Measurements from ENCODE around the gene RNF26. TPM values are rescaled to one million over a fixed set of nuclear protein-coding genes. Genes with fewer than 3 reads are reported as not detected.

RNF26 gene
- polyA plus RNA-seq, 2 donors = 7.4 to 16.2 TPM

DNA sequence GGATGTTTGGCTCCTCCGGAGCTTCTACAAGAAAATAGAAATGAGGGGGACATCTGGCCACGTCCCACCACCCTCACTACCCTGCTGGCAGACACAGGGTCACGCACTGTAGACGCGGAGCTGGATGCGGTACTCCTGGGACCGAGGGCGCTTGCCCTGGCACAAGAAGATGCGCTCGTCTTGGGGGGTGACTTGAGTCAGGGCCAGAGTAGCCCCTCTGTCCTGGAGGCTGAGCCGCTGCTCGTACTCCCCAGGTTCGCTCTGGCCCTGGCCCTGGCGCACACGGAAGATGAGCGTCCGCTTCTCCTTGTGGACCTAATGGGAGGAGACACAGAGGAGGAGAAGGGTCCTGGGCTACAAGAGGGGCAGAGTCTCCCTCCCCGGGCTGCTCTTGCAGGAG is 19.6 kb upstream of the RNF26 start:
- peaks cover 9 to 27% of the 10 kb centered on the region in 2 donors for H3K4me1 ChIP-seq (ENCODE audit: control insufficient read depth in 2 of 2, insufficient read depth in 2 of 2, low read length in 1 of 2)
- no peaks in the 10 kb centered on the region for H3K9me3 ChIP-seq (ENCODE audit: control insufficient read depth in 2 of 2, insufficient read depth in 1 of 2, low read depth in 1 of 2, low read length in 1 of 2)
- no peaks in the 10 kb centered on the region for H3K27me3 ChIP-seq (ENCODE audit: control insufficient read depth in 1 of 2, insufficient read depth in 2 of 2, low read length in 2 of 2)
- H3K27ac ChIP-seq (ENCODE audit: low read depth in 2 of 2, low read length in 1 of 2) = peak overlapping the region; percentile 64 to 90
- peak overlapping the region in 1 of 2 donors; percentile 32 for H3K4me3 ChIP-seq (ENCODE audit: low read depth in 1 of 2, low read length in 2 of 2)
- peaks cover 0 to 4% of the 10 kb centered on the region in 2 donors for H3K36me3 ChIP-seq (ENCODE audit: control insufficient read depth in 2 of 2, insufficient read depth in 2 of 2, low read length in 1 of 2)
- WGBS, 2 donors = 62 to 72% methylated on average over 18 of the region's 18 CpGs

DNA sequence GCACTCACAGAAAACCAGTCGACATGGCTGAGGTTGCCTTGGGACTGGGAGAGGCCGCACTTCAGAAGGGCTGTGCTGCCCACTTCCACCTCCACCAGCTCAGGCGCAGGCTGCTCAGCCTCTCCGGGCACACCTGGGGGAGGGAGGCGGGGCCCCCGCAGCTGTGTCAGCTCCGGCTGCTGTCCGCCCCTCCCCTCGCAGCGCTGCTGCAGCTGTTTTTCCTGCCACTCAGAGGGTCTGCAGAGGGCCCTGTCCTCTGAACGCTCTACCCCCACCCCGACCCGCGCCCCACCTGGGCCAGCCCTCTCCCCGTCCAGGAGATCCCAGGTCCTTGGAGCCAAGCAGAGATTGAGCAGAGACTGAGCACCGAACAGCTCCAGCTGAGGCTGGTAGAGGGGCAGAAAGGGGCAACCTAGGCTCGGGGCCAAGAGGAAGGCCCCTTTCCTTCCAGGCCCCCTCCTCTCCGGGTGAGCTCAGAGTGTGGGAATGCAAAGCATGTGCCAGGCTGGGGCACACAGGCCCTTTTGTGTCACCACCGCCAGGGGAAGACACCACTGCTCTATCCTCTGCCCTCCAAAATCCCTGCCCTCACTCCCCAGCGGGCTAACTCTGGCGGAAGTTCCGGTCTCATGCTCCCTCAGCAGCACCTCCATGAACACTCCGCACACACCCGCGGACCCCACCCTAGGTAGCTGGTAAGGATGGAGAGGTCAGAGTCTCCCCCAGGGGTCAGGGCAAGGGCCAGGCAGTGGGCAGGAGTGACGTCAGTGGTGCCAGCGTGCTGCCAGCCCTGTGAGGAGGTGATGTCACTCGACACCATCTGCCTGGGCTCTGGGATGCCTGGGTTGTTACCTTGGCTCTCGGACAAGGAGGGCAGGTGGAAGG is 19.0 kb upstream of the RNF26 start:
- Histone ChIP-seq H3K27me3 (ENCODE audit: control insufficient read depth in 1 of 2, insufficient read depth in 2 of 2, low read length in 2 of 2) (no peaks in the 10 kb centered on the region), H3K9me3 (ENCODE audit: control insufficient read depth in 2 of 2, insufficient read depth in 1 of 2, low read depth in 1 of 2, low read length in 1 of 2) (no peaks in the 10 kb centered on the region), H3K4me1 (ENCODE audit: control insufficient read depth in 2 of 2, insufficient read depth in 2 of 2, low read length in 1 of 2) (peaks cover 9 to 27% of the 10 kb centered on the region in 2 donors), H3K4me3 (ENCODE audit: low read depth in 1 of 2, low read length in 2 of 2) (peak overlapping the region; percentile 57 to 58), H3K36me3 (ENCODE audit: control insufficient read depth in 2 of 2, insufficient read depth in 2 of 2, low read length in 1 of 2) (peaks cover 0 to 4% of the 10 kb centered on the region in 2 donors), H3K27ac (ENCODE audit: low read depth in 2 of 2, low read length in 1 of 2) (peak overlapping the region; percentile 90 to 92)
- 6 to 8% methylated on average over 29 of the region's 29 CpGs for WGBS, 2 donors

DNA sequence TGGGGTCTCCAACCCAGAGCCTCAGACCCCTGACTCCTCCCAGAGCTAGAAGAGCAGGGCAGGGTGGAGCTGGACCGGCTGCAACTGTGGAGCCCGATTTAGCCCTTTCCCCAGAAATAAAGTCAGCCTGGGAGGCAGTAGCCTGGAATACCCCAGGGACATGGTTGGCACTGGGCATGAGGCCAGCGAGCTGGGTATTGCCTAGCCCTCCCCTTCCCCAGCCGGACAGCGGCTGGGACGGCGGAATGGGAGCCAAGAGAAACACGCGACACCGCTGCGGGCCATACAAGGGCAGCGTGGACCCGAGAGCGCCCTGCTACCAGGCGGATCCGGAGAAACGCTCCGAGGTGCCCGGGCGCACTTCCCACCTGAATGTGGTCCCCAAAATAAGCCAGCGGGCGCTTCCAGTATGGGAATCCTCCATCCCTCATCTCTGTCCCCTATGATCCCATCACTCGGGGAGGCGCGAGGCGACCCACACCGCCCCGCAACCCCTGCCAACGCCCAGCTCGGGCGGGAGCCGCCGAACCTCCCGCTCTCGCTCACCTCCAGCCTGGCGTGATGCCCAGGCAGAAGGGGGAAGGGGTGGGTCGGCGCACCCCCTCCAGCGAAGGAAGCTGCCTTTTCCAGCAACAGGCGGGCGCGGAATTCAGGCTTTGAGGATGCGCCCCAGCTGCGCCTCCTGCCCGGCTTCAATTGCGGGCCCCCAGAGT is 18.2 kb upstream of the RNF26 start:
- Histone ChIP-seq H3K9me3 (ENCODE audit: control insufficient read depth in 2 of 2, insufficient read depth in 1 of 2, low read depth in 1 of 2, low read length in 1 of 2) (no peaks in the 10 kb centered on the region), H3K27me3 (ENCODE audit: control insufficient read depth in 1 of 2, insufficient read depth in 2 of 2, low read length in 2 of 2) (no peaks in the 10 kb centered on the region), H3K4me1 (ENCODE audit: control insufficient read depth in 2 of 2, insufficient read depth in 2 of 2, low read length in 1 of 2) (peaks cover 9 to 25% of the 10 kb centered on the region in 2 donors), H3K27ac (ENCODE audit: low read depth in 2 of 2, low read length in 1 of 2) (peak overlapping the region; percentile 90 to 92), H3K36me3 (ENCODE audit: control insufficient read depth in 2 of 2, insufficient read depth in 2 of 2, low read length in 1 of 2) (peaks cover 0 to 4% of the 10 kb centered on the region in 2 donors), H3K4me3 (ENCODE audit: low read depth in 1 of 2, low read length in 2 of 2) (peak overlapping the region; percentile 57 to 58)
- WGBS, 2 donors = 0 to 1% methylated on average over 36 to 46 of the region's 46 CpGs

DNA sequence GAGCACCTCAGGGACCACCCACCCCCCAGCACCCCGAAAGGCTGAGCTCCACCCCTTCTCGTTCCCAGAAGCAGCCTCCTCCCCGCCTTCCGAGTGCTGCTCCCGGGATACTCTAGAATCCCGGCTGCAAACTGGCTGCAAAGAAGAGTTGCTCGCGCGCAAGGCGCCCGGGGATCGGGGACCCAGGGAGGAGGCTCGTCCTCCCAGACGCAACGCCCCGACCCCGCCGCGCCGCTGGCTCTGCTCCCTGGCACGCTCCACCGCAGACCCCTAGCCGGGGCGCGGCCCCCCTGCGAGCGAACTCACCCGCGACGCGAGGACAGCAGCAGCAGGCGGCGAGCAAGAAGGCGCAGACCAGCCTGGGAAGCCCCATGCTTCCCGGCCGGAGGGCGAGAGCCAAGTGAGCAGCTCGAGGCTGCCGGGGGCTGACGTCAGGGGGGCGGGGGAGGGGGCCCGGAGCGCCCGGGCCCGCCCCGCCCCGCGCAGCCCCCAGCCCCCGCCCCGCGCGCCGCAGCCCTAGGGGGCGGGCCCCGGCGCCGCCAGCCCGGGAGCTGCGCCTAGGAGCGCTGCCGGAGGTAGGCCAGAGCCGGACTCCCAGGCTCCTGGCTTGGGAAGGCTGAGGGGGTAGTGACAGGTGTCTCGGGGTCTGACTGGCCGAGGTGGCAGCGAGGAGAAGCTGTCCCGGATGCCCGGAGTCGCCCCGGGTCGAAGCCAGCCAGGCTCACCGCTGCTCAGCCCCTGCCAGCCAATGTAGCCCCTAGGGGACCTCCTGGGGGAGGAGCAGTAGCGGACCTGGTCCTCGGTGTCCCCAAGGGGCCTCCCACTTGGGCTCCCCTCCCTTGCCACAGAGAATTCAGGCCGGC is 17.4 kb upstream of the RNF26 start, which contains the start of gene MCAM:
Gene MCAM, minus strand, starts transcription at position 402 of the 863 bp plus-strand sequence. Its CDS starts 29 bp downstream, at position 373.
- Histone ChIP-seq H3K27me3 (ENCODE audit: control insufficient read depth in 1 of 2, insufficient read depth in 2 of 2, low read length in 2 of 2) (no peaks in the 10 kb centered on the region), H3K27ac (ENCODE audit: low read depth in 2 of 2, low read length in 1 of 2) (peak within 1 kb of the TSS; percentile 90 to 92), H3K9me3 (ENCODE audit: control insufficient read depth in 2 of 2, insufficient read depth in 1 of 2, low read depth in 1 of 2, low read length in 1 of 2) (no peaks in the 10 kb centered on the region), H3K4me1 (ENCODE audit: control insufficient read depth in 2 of 2, insufficient read depth in 2 of 2, low read length in 1 of 2) (peaks cover 9 to 23% of the 10 kb centered on the region in 2 donors), H3K36me3 (ENCODE audit: control insufficient read depth in 2 of 2, insufficient read depth in 2 of 2, low read length in 1 of 2) (peaks cover 0 to 4% of the 10 kb centered on the region in 2 donors), H3K4me3 (ENCODE audit: low read depth in 1 of 2, low read length in 2 of 2) (peak within 1 kb of the TSS; percentile 57 to 58)
- 1 to 5% methylated on average over 44 to 74 of the region's 74 CpGs for WGBS, 2 donors

DNA sequence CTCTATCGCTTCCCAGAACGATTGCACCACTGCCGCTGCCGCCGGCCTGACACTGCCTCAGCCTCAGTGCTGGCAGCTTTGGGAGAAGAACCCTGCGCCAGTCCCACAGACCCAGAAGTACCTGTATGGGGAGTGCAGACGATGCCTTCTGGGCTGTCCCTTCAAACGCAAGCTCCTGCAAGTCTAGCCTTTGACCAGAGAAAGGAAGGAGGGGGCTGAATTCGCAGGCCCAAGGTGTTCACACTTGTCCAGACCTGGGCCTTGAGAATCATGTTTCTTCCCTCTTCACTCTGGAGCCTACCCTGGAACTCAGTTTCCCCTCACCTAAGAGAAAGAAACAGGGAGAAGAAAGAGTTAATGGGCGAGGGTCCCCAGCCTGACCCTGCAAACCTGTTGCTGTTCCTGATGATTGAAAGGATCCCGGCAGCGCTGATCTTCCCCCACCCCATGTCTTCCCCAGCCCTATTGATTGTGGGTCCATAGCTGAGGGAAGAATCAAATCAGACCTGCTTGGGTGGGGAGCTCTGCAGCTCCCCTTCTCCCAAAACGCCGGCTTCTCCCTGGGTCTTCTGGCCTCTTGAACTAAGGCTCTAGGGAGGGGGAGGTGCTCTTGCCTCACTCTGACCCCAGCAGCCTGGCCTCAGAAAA is 16.6 kb upstream of the RNF26 start:
- Histone ChIP-seq H3K4me3 (ENCODE audit: low read depth in 1 of 2, low read length in 2 of 2) (peak overlapping the region; percentile 13 to 57), H3K4me1 (ENCODE audit: control insufficient read depth in 2 of 2, insufficient read depth in 2 of 2, low read length in 1 of 2) (peaks cover 9 to 23% of the 10 kb centered on the region in 2 donors), H3K27ac (ENCODE audit: low read depth in 2 of 2, low read length in 1 of 2) (peak overlapping the region; percentile 89 to 92), H3K36me3 (ENCODE audit: control insufficient read depth in 2 of 2, insufficient read depth in 2 of 2, low read length in 1 of 2) (peaks cover 0 to 4% of the 10 kb centered on the region in 2 donors), H3K27me3 (ENCODE audit: control insufficient read depth in 1 of 2, insufficient read depth in 2 of 2, low read length in 2 of 2) (no peaks in the 10 kb centered on the region), H3K9me3 (ENCODE audit: control insufficient read depth in 2 of 2, insufficient read depth in 1 of 2, low read depth in 1 of 2, low read length in 1 of 2) (no peaks in the 10 kb centered on the region)
- 42 to 49% methylated on average over 14 of the region's 14 CpGs for WGBS, 2 donors

DNA sequence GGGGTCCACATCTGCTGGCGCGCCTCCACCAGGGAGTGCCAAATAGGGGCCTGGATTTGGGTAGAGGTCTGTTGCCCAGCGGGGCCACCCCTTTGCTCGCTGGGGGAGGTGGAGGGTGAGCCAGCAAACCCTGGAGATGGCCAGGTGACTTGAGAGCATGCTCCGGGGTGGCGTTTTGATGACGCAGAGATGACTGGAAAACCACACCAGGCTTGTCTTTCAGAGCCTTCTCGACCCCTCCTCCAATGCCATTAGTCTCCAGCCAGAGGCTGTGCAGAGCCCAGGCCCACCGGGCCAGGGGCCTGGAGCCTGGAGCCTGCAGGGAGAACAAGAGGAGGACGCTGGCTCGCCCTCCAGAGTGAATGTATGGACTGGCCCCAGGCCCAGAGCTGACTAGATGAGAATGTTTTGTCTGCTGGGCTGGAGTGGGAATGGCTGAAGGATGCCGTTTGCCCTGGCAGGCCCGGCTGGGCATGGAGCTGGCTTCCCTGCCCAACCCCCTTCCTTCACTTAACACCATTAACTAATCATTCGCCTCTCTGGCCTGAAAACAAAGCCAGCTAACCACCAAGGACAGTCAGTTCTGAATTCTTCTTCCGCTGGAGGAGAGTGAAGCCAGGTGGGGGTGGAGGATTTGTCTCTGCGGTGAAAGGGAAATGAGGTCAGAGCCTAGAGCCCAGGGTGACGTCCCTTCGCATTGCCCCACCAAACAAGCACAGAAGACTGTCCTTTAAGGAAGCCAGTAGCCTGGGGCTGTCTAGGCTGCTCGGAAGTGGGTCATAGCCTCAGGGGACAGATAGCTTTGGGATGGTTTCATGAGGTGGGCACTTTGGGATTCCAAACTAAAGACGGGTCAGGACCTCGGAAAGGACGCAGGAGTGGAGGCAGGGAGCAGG is 15.8 kb upstream of the RNF26 start:
- no peaks in the 10 kb centered on the region for H3K27me3 ChIP-seq (ENCODE audit: control insufficient read depth in 1 of 2, insufficient read depth in 2 of 2, low read length in 2 of 2)
- H3K27ac ChIP-seq (ENCODE audit: low read depth in 2 of 2, low read length in 1 of 2) = peak overlapping the region; percentile 89 to 92
- no peak overlapping the region for H3K4me3 ChIP-seq (ENCODE audit: low read depth in 1 of 2, low read length in 2 of 2)
- peaks cover 9 to 25% of the 10 kb centered on the region in 2 donors for H3K4me1 ChIP-seq (ENCODE audit: control insufficient read depth in 2 of 2, insufficient read depth in 2 of 2, low read length in 1 of 2)
- 46 to 61% methylated on average over 22 of the region's 22 CpGs for WGBS, 2 donors
- no peaks in the 10 kb centered on the region for H3K9me3 ChIP-seq (ENCODE audit: control insufficient read depth in 2 of 2, insufficient read depth in 1 of 2, low read depth in 1 of 2, low read length in 1 of 2)
- peaks cover 0 to 4% of the 10 kb centered on the region in 2 donors for H3K36me3 ChIP-seq (ENCODE audit: control insufficient read depth in 2 of 2, insufficient read depth in 2 of 2, low read length in 1 of 2)

DNA sequence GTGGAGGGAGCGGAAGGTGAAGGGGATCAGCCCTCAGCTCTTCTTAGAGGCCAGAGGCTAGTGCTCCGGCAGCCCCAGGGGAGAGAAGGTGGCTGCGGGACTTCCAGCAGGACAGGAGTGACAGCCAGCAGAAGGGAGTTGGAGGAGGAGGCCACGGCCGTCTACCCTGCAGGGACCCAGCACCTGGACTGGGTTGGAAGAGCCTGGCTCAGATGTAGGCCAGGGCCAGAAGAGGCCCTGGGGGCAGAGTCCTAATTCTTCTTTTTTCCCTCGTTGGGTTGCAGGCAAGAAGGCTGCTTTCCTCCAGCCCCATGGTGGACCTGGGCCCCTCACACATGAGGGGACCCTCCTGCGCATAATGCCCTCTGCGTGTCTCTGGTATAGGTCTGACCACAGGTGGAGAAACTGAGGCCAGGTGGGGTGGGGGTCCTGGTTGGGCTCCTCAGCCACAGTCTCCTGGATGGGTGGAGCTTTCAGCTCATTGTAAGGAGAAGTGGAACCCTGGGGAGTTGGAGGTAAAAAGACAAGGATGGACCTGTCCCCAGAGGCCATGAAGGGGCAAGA is 15.1 kb upstream of the RNF26 start:
- peak overlapping the region; percentile 89 to 92 for H3K27ac ChIP-seq (ENCODE audit: low read depth in 2 of 2, low read length in 1 of 2)
- no peak overlapping the region for H3K4me3 ChIP-seq (ENCODE audit: low read depth in 1 of 2, low read length in 2 of 2)
- peaks cover 0 to 4% of the 10 kb centered on the region in 2 donors for H3K36me3 ChIP-seq (ENCODE audit: control insufficient read depth in 2 of 2, insufficient read depth in 2 of 2, low read length in 1 of 2)
- no peaks in the 10 kb centered on the region for H3K9me3 ChIP-seq (ENCODE audit: control insufficient read depth in 2 of 2, insufficient read depth in 1 of 2, low read depth in 1 of 2, low read length in 1 of 2)
- peaks cover 9 to 25% of the 10 kb centered on the region in 2 donors for H3K4me1 ChIP-seq (ENCODE audit: control insufficient read depth in 2 of 2, insufficient read depth in 2 of 2, low read length in 1 of 2)
- no peaks in the 10 kb centered on the region for H3K27me3 ChIP-seq (ENCODE audit: control insufficient read depth in 1 of 2, insufficient read depth in 2 of 2, low read length in 2 of 2)
- WGBS, 2 donors = 68 to 80% methylated on average over 8 of the region's 8 CpGs

DNA sequence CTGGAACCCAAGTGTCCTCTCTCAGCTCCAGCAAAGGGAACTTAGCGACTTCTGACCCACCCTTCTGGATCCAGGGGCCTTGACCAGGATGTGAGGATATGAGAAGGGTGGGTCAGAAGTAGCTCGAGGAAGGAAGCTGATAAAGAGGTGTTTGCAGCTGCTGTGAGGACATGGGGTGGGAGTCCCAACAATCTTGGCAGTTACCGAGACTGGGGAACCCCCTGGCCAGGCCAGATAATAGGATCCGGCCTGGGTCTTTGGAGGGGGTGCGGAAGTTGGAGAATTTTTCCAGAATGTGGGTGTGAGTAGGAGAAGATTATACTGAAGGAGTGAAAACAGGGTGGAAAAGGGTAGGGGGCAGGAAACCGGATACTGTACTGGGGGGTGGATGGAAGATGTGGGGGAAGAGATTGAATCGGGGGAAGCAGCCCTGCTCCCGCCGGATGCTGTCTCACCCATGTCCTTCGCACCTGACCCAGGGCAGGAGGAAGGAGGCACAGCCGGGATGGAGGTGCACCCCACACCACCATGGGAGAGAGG is 14.6 kb upstream of the RNF26 start:
- no peaks in the 10 kb centered on the region for H3K27me3 ChIP-seq (ENCODE audit: control insufficient read depth in 1 of 2, insufficient read depth in 2 of 2, low read length in 2 of 2)
- H3K27ac ChIP-seq (ENCODE audit: low read depth in 2 of 2, low read length in 1 of 2) = peak overlapping the region; percentile 89 to 92
- H3K4me3 ChIP-seq (ENCODE audit: low read depth in 1 of 2, low read length in 2 of 2) = no peak overlapping the region
- H3K36me3 ChIP-seq (ENCODE audit: control insufficient read depth in 2 of 2, insufficient read depth in 2 of 2, low read length in 1 of 2) = peaks cover 0 to 2% of the 10 kb centered on the region in 2 donors
- WGBS, 2 donors = 56 to 61% methylated on average over 11 of the region's 11 CpGs
- H3K4me1 ChIP-seq (ENCODE audit: control insufficient read depth in 2 of 2, insufficient read depth in 2 of 2, low read length in 1 of 2) = peaks cover 9 to 25% of the 10 kb centered on the region in 2 donors
- H3K9me3 ChIP-seq (ENCODE audit: control insufficient read depth in 2 of 2, insufficient read depth in 1 of 2, low read depth in 1 of 2, low read length in 1 of 2) = no peaks in the 10 kb centered on the region
